Measurements from ENCODE around the gene STX1B.
"Not testable (repeated sequence)": the region's sequence is repeated elsewhere in the genome, so short reads cannot be mapped to it uniquely, and the experiment has no call there.

GRCh38 chr16:30939571-30939970 is 70.9 kb downstream of the STX1B start:
- TF ChIP-seq EZH2phosphoT487 (conservative IDR thresholded peaks at IDR 0.05; ENCODE audit: low read length); CTCF (IDR thresholded peaks at IDR 0.05; ENCODE audit: insufficient read depth, low read length, poor library complexity, severe bottlenecking): not testable (repeated sequence)

All from SU-DHL-6 (cell line).